Erythroblast (primary cell): ENCODE measurements around the gene STK38.

Experiments used
- GATA1 ChIP-seq: IDR thresholded peaks from 2 replicates; pipeline ENCODE4 v1.6.1; 2011; ENCODE audit warnings: low read depth, mild to moderate bottlenecking, control low read depth, low read length, moderate library complexity
- POLR2A ChIP-seq: IDR thresholded peaks from 2 replicates; pipeline ENCODE4 v1.6.1; 2011; ENCODE audit warnings: mild to moderate bottlenecking, low read length

DNA sequence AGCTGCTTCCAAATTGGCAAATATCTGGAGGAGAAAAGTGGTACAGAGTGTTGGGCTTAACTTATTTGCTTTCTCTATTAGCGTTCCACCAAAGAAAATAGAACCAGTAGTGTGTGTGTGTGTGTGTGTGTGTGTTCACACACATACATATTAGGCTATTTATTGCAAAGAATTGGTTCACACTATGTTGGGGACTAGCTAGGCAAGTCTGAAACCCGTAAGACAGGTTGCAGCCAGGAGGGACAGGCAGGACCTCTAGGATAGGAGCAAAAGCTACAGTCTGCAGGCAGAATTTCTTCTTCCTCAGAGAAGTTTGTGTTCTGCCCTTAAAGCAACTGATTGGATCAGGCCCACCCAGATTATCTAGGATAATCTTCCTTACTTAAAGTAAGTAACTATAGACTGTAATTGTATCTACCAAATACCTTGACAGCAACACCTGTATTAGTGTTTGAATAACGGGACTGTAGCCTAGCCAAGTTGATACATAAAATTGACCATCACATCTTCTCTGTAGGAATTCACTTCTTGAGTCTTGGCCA is 91.7 kb downstream of the STK38 start:
- no peak for TF ChIP-seq POLR2A
- no peak for TF ChIP-seq GATA1
